Activated CD8-positive, alpha-beta memory T cell treated with anti-CD3 and anti-CD28 coated beads for 48 hours (primary cell): ENCODE results near the gene BRCC3.
A peak's percentile ranks its signal among the peaks of the same experiment; 100 is the strongest.

ENCODE experiments used
- DNase-seq, 3 experiments: peaks; one replicate each; pipeline ENCODE4 v3.0.0-alpha.2; 2020; ENCODE audit warnings: low read depth in 2 of 3, low spot score in 2 of 3

BRCC3 gene

DNA sequence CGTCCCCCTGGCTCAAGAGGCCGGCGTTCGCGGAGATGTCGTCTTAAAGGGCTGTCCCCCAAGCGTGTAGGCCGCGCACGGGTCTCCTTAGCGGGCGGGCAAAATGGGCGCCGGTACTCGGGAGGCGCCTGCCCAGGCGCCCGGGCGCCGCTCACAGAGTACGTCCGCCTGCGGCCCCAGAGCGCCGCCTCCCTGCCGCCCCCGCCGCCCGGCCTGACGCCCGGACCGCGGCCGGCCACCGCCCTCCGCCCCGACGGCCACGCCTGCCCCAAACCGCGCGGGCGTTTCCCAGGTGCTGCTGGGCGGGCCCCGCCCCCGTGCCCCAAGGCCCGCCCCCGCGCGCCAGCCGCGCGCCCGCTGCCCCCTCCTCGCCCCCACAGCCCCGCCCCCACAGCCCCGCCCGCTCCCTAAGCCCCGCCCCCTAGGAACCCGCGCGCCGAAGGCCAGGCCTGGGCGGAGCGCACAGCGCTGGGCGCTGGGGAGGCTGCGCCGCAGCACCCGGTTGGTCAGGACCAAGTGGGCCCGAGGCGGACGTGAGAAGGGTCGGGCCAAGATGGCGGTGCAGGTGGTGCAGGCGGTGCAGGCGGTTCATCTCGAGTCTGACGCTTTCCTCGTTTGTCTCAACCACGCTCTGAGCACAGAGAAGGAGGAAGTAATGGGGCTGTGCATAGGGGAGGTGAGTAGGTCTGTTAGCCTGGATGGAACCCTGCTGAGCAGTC lies at the start of gene BRCC3, which contains the start of the genes CMC4 and MTCP1:
TSS of gene BRCC3 (plus strand) at position 534 of the 719 bp plus-strand sequence. CDS start at position 554, 20 bp downstream.
TSS of gene CMC4 (minus strand) at position 162 of the 719 bp plus-strand sequence. CDS start 7,113 bp downstream, outside the sequence.
TSS of gene MTCP1 (minus strand) at position 162 of the 719 bp plus-strand sequence. CDS start 5,126 bp downstream, outside the sequence.
- peak; percentile 37 to 63 (median 45) for DNase-seq

DNA sequence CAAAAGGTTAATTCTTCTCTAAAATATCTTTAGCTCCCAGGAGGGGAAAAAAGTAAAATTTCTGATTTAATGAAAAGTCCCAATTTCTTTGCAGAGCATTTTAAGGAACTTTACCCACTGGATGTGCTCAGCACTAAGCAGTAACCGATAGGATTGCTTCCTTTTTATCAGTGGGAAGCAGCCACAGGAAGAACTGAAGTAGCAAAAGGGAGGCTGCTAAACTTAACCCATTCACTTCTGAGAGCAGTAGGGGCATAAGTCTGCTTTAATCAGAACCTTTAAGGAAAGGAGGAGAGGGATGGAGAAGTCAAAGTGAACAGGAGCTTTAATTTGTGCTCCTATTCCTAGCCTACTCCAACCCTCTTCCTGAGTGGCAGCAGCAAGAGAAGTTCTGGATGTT lies 48.7 kb upstream of the BRCC3 start, which contains the start of gene F8:
TSS of gene F8 (minus strand) at position 139 of the 400 bp plus-strand sequence. CDS start 171 bp downstream, outside the sequence.
- DNase-seq = no peak

DNA sequence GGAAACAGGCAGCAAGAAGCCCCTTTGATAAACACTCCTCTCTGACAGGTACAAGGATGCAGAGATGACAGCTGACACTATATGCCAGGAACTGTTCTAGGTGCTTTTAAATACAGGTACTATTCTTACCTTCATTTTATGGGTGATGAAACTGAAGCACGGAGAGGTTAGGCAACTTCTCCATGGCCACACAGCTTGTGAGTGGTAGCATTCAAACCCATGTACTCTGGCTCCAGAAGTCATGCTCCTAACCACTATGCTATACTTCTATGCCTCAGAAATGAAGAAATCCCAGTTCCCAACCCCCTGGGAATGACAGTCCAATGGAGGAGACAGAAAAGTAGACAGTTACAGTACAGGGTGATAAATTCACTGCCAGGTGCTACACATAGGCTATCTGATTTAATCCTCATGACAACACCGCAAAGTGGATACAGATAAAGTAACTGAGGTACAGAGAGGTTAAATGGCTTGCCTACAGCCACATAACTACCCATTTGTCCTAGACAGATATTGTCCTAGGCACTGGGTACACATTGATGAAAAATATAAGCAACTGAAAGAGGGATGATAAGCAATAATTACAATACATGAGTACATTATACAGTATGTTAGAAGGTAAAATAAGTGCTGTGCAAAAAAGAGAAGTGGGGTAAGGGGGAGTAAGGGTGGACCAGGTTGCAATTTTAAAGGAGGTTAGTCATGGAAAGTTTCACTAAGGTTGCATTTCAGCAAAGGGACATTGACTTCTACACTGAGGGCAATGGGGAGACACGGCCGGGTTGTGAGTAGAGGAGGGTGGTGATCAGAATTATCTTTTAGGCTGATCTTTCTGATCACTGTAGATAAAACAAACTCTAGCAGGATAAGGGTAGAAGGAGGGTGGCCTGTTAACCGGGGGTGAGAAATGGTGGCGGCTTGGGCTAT lies 47.1 kb upstream of the BRCC3 start:
- no peak for DNase-seq

DNA sequence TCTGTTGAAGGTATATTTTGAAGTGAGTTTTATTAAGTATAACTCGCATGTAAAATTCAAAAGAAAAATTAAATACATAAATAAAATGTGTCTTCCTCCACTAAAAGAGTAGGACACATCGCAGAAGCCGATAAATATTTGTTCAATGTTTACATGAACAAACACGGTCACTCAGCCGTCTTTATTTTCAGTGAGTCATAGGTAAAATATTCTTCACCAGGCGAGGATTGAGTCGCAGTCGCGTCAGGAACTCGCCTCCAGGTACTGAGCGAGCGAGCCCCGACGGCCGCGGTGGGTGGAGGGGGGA lies 44.9 kb upstream of the BRCC3 start:
- no peak for DNase-seq

DNA sequence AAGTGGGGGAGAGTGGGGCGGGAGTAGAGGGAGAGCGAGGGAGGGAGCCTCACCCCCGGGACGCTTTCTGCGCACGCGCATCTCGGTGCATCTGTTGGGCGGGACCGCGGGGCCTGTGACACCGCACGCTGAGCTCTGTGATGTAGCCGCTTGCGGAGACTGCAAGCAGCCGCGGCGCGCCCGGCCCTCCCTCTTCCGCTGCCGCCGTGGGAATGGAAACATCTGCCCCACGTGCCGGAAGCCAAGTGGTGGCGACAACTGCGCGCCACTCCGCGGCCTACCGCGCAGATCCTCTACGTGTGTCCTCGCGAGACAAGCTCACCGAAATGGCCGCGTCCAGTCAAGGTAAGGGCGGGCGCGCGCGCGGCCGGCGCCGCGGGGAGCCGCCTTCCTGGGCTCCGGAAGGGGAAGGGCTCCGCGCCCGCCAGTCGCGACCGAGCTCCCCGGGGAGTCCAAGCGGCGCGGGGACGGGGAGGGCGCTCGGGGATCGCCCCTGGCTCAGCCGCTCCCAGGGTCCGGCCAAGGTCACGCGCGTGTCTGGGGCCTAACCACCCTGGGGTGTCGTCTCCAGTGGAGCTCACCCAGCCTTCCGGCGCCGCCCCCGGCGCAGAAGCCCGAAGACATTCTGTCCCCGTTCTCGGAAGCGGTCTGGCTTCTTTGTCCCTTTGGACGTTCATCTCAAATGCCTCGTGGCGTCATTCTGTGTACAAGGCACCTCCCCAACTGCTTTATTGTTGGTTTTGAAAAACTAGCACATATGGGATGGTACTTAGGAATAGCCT lies 44.4 kb upstream of the BRCC3 start, which contains the start of gene FUNDC2:
TSS of gene FUNDC2 (plus strand) at position 118 of the 782 bp plus-strand sequence. CDS start at position 213, 95 bp downstream.
- peak; percentile 52 to 84 (median 73) for DNase-seq

DNA sequence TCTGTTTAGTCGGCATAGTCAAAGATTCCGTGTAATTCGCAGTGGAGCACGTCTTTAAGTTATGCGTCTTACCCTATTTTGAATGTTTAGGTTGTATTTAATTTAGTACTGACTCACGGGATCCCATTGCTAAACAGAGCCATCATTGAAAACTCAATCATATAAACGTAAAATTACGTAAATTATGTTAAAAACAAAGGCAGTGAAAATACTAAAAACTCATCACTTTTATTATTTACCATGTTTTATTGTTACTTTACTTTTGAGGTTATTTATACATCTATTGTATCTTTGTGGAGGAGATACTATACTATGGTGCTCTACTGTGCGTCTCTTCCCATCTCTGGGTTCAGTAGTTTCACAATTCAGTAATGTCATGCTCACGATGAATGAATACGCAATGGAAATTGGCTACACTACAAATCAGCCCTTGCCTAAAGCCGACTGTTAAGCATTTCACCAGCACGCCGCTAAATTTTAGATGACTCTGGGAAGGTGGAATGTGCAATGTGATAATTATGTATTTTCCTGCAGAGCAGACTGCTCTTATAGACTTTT lies 43.7 kb upstream of the BRCC3 start:
- DNase-seq = no peak

DNA sequence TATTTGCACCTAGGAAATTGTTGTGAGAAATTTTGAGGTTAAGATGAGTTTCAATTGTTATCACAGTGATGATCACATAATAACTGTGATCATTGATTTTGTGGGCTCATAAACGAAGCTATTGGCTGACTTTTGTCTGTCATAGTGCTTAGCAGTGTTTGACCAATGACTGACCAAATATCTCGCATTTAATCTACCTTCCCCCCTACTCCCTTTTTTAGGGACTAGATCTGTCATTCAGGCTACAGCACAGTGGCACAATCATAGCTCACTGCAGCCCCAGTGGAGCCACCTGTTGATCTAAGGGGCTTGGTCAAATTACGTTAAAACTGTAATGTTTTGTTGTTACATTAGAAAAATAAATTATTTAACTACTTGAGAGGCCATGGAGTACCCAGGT lies 43.2 kb upstream of the BRCC3 start:
- DNase-seq = no peak

DNA sequence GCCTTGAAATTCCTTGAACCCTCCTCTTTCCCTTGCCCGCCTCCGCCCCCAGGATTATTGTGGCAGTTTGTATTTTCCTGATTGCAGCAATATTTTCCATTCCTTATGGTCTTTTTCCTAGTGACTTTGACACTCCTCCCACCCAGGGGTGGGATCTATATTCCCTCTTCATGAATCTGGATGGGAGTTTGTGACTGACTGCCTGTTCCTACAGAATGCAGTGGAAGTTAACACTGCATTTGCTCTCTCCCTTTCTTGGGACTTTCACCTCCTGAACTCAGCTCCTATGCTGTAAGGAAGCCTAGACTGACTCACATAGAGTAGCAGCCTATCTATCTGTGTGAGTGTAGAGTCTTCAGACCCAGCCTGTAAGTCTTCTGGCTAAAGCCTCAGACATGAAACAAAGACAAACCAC lies 42.4 kb upstream of the BRCC3 start:
- DNase-seq = no peak

DNA sequence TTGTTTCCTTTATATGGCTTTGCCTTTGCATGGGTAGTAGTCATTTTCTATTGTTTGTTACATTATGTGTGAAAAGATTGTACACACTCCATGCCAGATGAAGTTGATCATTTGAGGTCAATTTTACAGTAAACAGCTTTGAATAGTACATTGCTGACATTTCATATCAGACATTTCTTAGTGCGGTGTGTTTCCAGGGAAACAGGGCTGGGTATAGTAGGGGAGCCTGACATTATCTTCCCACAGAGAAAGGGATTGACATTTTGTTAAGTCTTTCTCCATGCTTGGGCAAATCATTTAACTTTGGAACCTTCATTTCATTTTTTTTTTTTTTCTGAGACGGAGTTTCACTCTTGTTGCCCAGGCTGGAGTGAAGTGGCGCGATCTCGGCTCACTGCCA lies 39.7 kb upstream of the BRCC3 start:
- DNase-seq = no peak

DNA sequence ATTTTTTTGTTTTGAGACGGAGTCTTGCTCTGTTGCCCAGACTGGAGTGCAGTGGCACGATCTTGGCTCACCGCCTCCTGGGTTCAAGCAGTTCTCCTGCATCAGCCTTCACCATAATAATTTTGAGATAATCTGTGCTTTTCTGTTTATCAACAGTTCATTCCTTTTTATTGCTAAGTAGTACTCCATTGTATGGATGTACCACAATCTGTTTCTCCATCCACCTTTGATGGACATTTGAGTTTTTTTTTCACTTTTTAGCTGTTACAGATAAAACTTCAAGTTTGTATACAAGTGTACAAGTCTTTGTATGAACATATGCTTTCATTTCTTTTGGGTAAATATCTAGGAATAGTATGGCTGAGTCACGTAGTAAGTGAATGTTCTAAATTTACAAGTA lies 35.6 kb upstream of the BRCC3 start:
- DNase-seq = no peak

DNA sequence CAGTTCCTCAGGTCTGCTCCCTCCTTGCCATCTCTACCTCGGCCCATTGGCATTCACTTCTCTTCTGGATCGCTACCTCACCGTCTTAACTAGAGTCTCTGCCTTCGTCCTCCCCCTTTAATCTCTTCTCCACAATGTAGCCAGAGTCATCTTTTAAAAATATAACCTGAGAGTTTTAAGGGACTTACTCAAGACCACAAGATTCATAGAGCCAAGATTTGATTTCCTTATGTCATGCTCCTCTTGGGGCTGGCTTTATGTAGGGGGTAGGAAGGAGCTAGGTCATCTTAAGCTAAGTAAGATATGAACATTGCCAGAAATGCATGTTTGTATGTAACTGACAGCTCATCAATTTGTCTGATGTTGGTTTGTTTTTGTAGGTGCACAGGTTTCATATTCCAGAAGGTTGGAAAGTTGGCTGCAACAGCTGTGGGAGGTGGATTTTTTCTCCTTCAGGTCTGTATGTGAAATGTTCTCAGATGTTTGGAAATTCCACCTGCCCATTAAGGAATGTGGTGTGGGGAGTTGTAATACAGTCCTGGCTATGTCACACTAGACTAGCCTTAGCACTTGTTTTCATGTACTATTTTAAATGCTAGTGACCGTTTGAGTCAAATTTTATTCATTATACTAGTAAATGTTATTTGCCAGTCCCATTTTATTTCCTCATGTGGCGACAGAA lies 25.0 kb upstream of the BRCC3 start:
- DNase-seq = no peak

DNA sequence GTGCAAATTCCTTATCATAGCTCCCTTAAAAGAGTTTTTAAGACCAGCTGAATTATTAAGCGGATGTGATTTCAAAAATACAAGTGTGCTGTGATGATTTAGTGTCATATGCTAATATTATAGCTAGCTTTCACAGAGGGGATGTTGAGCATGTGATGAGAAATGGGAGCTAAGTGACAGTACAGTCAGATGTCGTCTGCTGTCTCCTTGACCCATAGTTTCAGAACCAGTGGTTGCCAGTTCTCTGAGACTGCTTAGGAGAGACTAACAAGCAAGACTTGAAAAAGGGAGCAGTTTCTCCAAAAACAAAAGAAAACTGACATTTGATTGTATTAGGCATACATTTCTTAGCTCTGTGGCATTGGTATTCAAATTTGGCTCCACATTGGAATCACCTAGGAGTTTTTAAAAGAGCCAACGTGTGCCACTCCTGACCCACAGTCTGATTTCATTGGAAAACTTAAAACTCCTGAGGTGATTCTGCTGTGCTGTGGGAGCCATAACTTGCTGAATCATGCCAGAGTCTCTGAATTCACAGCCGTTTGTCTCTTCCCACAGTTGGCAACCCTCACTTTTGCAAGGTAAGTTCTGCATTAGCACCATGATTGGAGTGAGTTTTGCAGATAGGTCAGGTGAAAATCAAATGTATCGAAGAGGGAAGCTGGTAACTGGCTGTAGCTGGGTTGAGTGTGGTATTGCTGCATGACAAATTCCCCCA lies 24.3 kb upstream of the BRCC3 start:
- DNase-seq = no peak

DNA sequence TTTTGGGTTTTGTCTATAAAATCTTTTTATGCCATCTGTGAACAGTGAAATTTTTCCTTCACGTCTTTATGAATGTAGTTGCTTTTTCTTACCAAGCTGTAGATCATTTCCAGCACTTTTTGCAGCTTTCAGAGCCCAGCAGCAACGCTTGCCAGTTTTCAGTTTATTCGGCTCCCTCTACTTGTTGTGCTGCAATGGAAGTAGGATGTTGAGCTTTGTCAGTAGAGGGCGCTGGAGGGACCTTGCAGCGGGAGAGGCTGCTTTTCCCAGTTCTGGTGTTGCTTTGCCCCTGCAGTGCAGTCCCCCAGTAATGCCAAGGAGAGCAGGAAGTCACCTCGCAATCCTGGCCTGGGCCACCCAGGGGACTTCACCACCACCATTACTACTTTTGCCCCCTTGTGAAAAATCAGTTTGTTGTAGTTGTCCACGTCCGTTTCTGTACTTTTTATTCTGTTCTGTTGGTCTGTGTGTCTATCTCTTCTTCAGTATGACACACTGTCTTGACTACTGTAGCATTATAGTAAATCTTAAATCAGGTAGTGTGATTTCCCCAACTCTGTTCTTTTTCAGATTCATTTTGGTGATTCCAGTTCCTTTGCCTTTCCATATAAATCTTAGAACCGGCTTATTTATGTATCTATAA lies 22.2 kb upstream of the BRCC3 start:
- no peak for DNase-seq

DNA sequence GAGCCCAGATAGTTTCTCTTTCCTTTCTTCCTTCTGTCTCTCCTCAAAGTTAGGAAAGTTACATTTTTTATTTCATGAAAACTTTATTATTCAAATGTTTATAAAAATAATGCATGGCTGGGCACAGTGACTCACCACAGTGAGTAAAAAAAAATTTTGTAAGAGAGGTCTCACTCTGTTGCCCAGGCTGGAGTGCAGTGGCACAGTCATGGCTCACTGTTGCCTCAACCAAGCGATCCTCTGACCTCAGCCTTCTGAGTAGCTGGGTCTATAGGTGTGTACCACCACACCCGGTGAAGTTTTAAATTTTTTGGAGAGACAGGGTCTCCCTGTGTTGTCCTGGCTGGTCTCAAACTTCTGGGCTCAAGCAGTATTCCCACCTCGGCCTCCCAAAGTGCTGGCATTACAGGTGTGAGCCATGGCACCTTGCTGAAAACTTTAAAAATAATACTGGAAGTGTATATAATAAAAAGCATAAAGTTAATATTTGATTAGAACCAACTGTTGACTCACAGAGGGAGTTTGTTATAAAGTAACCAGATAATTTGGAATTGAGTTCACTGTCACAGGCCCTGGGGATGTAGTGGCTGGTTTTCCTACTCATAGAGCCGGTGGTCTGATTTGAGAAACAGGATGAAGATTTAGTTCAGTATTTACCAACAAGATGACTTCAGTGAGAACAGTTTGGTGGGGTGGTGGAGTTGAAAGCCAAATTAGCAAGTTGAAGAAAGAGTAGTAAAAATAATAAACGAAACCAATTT lies 18.4 kb upstream of the BRCC3 start:
- no peak for DNase-seq

DNA sequence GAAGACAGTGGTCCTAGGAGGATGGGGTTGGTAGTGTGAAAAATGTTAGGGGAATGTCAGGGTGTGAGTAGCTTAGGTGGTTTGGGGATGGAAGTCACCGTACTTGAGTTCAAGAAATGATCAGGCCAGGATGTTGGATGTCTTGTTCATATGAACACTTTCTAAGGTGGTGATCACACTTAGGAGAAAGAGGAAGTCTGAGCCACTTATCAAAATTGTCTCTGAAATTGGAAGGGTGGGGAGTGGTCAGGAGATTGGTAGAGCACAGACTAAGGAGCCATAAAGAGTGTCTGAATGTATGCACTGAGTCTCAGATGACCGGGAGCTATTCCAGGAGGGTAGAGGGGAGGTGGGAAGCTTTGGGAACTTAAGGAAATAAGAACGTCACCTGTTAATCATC lies 17.7 kb upstream of the BRCC3 start:
- no peak for DNase-seq

DNA sequence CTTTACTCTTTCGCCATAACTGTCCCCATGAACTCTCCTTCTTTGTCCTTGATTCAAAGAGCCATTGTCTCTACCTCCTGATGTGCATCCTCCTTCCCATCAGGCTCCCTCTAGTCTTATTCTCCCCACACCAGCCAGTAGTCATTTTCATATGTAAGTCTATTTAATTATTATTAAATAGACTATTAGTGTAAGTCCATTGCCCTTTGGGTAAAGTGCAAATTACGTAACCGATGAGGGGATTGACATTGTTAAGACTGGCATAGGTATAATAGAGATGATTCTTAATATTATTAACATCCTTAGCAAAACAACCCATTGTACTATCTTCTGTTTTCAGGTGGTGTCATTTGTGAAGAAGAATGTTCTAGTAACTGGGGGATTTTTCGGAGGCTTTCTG lies 17.1 kb upstream of the BRCC3 start:
- DNase-seq = no peak

DNA sequence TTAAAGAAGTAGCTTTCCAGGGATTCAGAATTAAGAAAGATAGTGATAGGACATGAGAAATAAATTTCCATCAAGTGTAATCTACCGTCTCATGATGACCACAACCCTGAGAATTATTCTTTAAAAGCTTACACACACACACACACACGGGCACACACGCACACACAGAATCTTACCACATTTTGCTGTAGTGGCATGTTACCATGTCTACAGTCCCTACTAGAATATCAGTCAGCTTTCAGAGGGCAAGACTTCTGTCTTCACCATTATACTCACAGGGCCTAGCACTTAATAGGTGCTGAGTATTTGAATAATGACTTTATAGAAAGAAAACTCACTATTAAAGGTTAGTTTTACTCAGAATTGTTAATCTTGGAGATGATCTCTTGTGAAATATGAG lies 15.8 kb upstream of the BRCC3 start:
- no peak for DNase-seq

DNA sequence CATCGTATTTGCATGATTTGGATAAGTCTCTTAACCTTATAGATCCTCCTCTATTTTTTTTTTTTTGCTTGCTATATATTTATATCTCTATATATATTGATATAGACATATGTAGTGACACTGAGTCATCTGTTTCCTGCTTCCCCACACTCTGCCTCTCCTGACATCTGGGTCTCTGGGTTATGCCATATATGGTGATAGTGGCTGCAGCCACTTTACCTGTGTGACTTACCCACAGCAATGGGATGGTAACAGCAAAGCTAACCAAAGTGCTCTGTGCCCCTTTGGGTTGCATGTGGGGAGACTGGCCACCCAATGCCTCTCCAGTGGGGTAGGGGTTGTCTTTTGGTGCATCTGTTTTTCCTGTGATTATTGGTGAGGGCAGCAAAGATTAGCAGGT lies 14.8 kb upstream of the BRCC3 start:
- DNase-seq = no peak
